Adipose tissue (tissue), 3 donors: ENCODE data around the gene DNAJA4. TPM values are rescaled to one million over a fixed set of nuclear protein-coding genes. Genes with fewer than 3 reads are reported as not detected.

Source experiments
- H3K27ac ChIP-seq: one replicate; pipeline ENCODE4 v1.5.1; 2013; ENCODE audit warnings: low read depth, low read length
- WGBS, 3 donors: extraction: QIAGEN DNeasy Blood & Tissue Kit; methylation state at CpG; one replicate each; pipeline ENCODE4 v1.1.7; 2013; 5-methylcytosine and 5-hydroxymethylcytosine counted together
- polyA plus RNA-seq, 3 donors: library from polyadenylated mRNA; stranded (reverse); fragments of 200-250 nt; gene quantifications; one replicate each; pipeline ENCODE4 v1.2.3, GENCODE V29; 2013
- donor health status: healthy with polysubstance abuse.
- donor health status: Bipolar disorder and iron deficiency.
- donor health status: healthy.

DNAJA4 gene
- polyA plus RNA-seq, 3 donors, result 8.6 to 38.5 (median 9.4) TPM

DNA sequence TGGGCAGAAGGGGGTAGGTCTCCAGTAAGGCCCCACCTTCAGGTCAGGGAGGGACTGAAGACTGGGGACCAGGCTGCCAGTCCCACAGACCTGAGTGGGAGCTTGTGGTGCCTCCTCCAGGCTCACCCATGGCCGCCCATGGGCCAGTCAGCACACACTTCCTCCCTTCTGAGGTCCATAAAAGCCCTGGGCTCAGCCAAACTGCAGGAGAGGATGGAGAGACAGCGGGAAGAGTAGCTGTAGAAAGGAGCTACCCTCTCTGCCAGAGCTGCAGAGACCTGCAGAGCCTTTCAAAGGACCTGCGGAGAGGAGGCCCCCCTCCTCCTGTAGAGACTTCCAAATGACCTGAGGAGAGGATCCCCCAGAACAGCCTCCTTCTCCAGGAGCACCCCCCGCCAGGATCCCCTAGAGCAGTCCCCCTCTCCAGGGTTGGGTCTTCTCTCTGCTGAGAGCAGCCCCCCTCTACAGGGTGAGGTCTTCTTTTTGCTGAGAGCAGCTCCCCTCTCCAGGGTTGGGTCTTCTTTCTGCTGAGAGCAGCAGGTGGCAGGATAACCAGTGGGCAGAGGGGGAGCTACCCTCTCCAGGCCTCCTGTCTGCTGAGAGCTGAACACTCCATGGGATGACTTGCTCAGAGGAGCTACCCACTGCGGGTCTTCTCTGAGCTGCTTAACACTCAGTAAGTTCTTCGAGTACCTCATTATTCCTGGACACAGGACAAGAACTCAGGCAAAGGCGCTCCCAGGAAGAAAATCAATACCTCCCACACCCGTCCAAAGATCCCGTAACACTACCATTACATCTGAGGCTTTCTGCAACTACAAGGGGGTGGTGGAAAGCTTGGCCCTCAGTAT lies 40.1 kb downstream of the DNAJA4 start:
- H3K27ac ChIP-seq, result no peak overlapping the region
- WGBS, 3 donors, result 63 to 86% (median 84%) methylated on average over 9 of the region's 9 CpGs

GRCh38 chr15:78306176-78306774 lies 41.9 kb downstream of the DNAJA4 start:
- WGBS, 3 donors, result 64 to 73% (median 73%) methylated on average over 3 of the region's 3 CpGs
- H3K27ac ChIP-seq, result no peak overlapping the region

DNA sequence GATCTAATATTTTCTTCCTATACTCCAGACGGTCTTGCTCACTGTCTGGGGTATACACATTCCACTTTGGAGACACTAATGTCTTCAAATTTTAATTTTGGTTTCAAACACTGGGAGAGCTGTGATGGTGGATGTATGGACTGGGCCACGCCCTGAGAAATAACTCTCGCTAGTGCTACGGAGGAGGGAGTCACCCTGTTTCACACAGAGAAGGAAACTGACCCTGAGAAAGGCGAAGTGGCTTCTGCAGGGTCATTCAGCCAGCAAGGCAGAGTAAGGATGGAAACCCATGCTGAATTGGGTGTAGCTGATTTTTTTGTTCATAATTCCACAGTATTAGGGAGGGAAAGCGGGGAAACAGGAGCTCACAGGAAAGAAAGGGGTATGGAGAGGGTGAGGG lies 43.6 kb downstream of the DNAJA4 start:
- 46 to 51% (median 51%) methylated on average over 6 of the region's 6 CpGs for WGBS, 3 donors
- no peak overlapping the region for H3K27ac ChIP-seq

- 18% methylated on average over 9 of the region's 9 CpGs for WGBS, 3 donors
- no peak overlapping the region for H3K27ac ChIP-seq
Observed at GRCh38 chr15:78308422-78309032, 44.2 kb downstream of the DNAJA4 start.

GRCh38 chr15:78311292-78311691 lies 46.9 kb downstream of the DNAJA4 start:
- no peak overlapping the region for H3K27ac ChIP-seq
- WGBS, 3 donors, result 41 to 88% (median 77%) methylated on average over 3 of the region's 3 CpGs

DNA sequence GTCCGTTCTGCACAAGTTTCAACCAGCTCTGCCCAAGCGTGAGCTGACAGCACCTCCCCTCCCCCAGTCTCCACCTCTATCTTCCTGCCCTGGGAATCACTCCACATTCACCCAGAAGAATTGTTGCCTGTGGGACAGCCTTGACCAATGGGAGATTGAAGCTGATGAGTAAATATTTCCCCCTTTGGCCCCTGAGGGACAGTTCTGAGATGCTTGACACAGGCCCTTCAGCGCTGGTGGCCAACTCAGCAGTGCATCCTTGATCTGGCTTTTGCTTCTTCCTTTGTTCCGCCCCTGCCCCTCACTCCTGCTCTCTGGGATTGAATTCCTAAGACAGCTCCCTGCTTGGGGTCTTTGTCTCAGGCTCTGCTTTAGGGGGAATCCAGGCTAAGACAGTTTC lies 48.2 kb downstream of the DNAJA4 start:
- H3K27ac ChIP-seq, result no peak overlapping the region
- 77 to 87% (median 86%) methylated on average over 4 of the region's 4 CpGs for WGBS, 3 donors

- WGBS, 3 donors, result 80 to 83% (median 80%) methylated on average over 5 of the region's 5 CpGs
- no peak overlapping the region for H3K27ac ChIP-seq
Observed at GRCh38 chr15:78312957-78313356, 48.6 kb downstream of the DNAJA4 start.

DNA sequence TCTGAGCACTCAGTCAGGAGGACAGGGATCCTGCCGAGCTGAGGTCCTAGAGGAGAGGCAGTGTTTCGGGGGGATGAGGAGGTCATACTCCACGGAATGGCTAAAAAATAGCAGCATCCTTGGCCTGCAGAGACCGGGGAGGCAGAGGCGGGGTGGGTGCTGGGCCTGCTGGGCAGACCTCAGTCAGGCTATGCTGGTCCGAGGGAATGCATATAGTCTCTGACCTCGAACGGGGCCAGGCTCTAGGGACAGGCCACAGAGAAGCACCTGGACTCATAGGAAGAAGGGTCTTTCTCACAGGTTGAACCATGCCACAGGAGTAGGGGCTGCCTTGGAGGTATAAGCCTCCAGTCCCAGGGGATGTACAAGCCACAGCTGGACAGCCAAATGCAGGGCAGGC lies 49.0 kb downstream of the DNAJA4 start:
- WGBS, 3 donors, result 69 to 78% (median 77%) methylated on average over 8 of the region's 8 CpGs

DNA sequence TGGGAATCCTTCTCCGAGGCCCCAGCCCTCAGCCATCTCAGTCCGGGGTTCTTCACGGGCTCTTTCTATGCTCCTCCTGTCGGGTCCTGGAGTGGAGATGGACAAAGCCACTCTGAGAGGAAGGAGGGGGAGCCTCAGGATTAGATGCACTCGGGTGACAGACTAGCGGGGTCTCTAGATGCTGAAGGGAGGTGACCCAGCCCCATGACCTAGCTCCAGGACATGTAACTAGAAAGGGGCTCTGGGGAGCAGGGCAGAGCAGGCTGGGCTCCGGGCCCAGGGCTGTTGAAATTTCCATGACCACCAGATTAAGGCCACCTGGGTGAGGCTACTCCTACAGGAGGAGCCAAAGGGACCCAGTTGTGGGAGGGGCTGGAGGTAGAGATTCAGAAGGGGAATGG lies 49.8 kb downstream of the DNAJA4 start:
- no peak overlapping the region for H3K27ac ChIP-seq
- WGBS, 3 donors, result 73 to 81% (median 80%) methylated on average over 7 of the region's 7 CpGs

More for the DNA sequence above, 49.0 kb downstream of the DNAJA4 start:
- H3K27ac ChIP-seq, result no peak overlapping the region

- WGBS, 3 donors, result 73 to 77% (median 75%) methylated on average over 7 of the region's 7 CpGs
- H3K27ac ChIP-seq, result no peak overlapping the region
Observed at GRCh38 chr15:78315686-78316282, 51.4 kb downstream of the DNAJA4 start.

DNA sequence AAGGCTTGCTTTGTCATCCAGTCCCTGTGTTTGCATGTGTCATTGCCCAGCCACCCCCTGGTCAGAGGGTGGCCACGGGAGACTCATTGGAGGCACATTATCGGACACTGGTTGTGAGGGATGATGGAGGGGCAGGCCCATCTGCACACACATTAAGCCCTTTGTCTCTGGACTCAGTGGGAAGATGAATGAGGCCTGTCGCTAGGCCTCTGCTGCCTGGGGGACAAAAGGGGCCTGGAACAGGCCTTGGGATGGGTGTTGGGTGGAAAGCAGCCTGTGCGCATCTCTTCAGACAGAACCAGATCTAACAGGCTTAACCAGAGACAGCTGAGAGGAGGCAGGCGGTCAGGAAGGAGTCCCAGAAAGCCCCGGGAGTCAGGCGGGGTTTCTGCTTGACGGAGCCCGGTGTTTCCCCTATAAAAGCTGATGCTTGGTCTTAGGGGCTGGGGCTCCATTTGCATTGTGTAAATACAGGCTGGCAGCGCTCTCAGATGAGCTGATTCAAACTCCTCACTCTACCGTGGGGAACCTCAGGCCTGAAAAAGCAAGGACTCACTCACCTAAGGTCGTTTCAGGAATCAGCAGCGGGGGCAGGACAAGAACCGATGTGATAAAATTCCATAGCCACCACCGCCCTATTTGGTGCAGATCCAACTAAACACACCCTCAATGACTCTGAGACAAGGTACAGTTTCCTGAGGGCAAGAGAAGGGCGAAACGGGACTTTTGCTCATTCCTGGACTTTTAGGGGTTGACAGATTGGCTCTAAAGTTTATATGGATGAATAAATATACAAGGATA lies 52.1 kb downstream of the DNAJA4 start:
- H3K27ac ChIP-seq, result no peak overlapping the region
- 66 to 77% (median 76%) methylated on average over 17 of the region's 17 CpGs for WGBS, 3 donors

DNA sequence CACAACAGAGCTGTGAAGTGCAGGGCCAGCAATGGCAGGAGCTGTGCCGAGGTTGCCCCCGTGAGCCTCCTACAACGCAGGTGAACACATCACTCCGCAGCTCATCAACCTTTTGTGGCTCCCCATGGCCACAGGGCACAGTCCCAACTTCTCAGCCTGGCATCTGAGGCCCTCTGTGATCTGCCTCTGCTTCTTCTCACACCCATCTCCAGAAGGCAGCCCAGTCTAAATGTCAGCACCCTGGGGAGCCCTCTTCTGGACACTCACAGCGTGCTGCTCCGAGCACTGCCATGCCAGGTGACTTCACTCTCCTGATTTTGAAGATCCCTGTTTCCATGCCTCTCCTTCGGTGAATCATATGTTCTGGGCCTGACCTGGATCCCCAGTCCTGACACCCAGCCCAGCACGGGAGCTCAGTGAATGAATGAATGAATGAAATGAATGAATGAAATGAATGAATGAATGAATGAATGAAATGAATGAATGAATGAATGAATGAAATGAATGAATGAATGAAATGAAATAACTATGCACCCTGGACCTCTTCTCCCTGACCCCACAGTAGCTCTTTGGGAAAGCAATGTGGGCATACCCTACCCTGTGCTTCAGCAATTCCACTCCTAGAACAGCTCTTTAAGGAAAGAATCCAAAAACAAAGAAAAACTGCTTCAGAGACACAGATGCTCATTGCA lies 52.9 kb downstream of the DNAJA4 start:
- no peak overlapping the region for H3K27ac ChIP-seq
- 82 to 85% (median 83%) methylated on average over 8 of the region's 8 CpGs for WGBS, 3 donors

GRCh38 chr15:78319588-78319987 lies 55.2 kb downstream of the DNAJA4 start:
- 69 to 78% (median 70%) methylated on average over 10 of the region's 10 CpGs for WGBS, 3 donors
- no peak overlapping the region for H3K27ac ChIP-seq

- WGBS, 3 donors, result 80 to 97% (median 91%) methylated on average over 5 of the region's 5 CpGs
- no peak overlapping the region for H3K27ac ChIP-seq
Observed at GRCh38 chr15:78320183-78320582, 55.8 kb downstream of the DNAJA4 start.

GRCh38 chr15:78321041-78321570 lies 56.7 kb downstream of the DNAJA4 start:
- no peak overlapping the region for H3K27ac ChIP-seq
- 72 to 79% (median 76%) methylated on average over 17 of the region's 17 CpGs for WGBS, 3 donors

DNA sequence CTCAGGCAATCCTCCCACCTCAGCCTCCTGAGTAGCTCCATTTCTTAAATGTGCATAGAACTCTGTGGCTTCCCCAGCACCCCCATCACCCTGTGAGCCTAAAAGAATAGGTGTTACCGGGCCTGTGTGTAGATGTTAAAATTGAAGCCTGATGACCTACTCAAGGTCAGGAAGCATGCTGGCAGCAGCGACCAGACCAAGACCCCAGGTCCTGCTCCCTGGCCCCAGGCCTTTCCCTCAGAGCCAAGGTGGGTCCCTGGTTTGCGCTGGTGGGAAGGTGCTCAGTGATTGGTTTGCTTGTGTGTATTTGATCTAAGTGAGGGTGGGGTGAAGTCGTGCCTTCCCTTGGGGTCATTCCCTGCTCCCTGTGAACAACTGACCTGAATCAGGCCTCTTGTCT lies 57.4 kb downstream of the DNAJA4 start:
- no peak overlapping the region for H3K27ac ChIP-seq
- WGBS, 3 donors, result 83 to 87% (median 86%) methylated on average over 4 of the region's 4 CpGs

DNA sequence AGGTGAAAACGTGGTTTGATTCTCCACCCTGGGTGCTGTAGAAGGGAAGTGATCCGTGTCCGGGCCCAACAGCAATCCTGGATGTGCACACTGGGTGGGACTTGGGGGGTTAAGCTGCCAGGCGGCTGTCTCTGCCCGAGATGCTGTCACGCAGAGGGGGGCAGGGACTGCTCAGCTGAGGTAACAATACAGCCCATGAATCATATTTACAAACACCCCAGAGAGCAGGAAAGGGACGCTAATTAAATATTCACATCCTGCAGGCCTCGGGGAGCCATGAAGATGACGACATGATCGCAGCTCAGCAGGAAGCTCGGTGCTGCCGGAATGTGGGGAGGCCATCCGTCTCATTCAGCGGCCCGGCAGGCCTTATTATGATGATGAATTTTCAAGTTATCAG lies 57.9 kb downstream of the DNAJA4 start:
- H3K27ac ChIP-seq, result no peak overlapping the region
- WGBS, 3 donors, result 45 to 54% (median 51%) methylated on average over 15 of the region's 15 CpGs
